ENCODE data around the gene GCLC.
A peak's percentile ranks its signal among the peaks of the same experiment; 100 is the strongest.
"Not testable (repeated sequence)": the region's sequence is repeated elsewhere in the genome, so short reads cannot be mapped to it uniquely, and the experiment has no call there.

The GCLC gene

DNA sequence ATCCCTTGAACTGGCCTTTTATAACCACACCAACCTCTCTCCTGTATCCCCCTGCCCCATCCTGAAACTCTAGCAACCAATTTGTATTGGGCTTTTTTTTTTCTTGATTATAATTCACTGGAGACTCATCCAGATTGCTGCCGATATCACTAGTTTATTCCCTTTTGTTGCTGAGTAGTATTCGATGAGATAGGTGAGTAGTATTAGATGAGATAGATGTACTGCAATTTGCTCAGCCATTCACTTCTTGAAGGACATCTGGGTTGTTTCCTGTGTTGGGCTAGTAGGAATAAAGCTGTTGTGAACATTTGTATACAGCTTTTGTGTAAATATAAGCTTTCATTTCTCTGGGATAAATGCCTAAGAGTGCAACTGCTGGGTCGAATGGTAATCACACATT is 58.2 kb downstream of the GCLC start:
- DNase-seq (ENCODE audit: low read depth, low spot score) = no peak
- H3K27ac ChIP-seq = no peak overlapping the region
- no peaks in the 10 kb centered on the region for H3K36me3 ChIP-seq (ENCODE audit: insufficient read depth, low read length)
- H3K4me3 ChIP-seq = no peak overlapping the region
- TF ChIP-seq FOXP2 (optimal IDR thresholded peaks at IDR 0.05; ENCODE audit: control extremely low read depth, extremely low read length, insufficient read depth) = no peak
- TF ChIP-seq POLR2AphosphoS5 (IDR thresholded peaks at IDR 0.05; ENCODE audit: borderline replicate concordance, low read depth, low read length) = no peak
- no peak for TF ChIP-seq EZH2 (IDR thresholded peaks at IDR 0.05)
- no peaks in the 10 kb centered on the region for H3K9me3 ChIP-seq (ENCODE audit: low read depth, low read length)
- H3K9ac ChIP-seq (ENCODE audit: insufficient read length) = no peak overlapping the region

DNA sequence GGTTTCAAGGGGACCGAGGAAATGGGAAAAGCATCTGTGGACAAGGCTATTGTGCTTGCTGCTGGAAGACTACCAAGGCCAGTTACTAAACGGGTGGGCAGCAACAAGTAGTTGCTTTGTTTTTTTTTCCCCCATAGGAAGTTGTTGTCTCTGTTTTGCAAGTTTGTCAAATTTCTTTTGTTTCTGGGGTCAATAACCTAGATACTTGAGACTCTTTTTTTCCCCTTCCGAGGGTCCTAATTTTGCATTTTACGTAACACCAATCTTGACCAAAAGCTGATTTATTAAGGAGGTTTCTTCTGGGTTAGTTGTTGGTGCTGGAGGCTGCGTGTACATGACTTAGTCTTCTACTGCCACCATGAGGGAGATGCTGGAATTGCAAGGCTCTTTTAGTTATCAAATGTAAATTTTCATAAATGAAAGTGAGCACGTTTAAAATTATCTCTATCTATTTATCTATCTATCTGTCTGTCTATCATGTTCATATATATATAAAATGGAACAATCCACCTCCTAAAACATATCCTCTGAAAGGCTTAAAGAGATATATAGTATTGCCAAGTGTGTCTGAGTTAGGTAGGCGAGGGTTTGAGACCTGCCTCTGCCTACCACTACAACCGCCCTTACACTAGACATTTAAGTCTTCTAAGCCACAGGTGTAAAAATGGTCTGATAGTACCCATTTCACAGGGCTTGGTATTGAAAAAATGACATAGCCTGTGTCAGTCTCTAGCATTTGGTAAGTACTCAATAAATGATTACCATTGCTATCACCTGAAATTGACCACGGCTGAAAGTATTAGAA is 60.2 kb downstream of the GCLC start:
- peak overlapping the region; percentile 42 for H3K9ac ChIP-seq (ENCODE audit: insufficient read length)
- H3K4me3 ChIP-seq = peak overlapping the region; percentile 30; the same call in 1 of the 2 replicates
- no peak for TF ChIP-seq POLR2AphosphoS5 (IDR thresholded peaks at IDR 0.05; ENCODE audit: borderline replicate concordance, low read depth, low read length)
- no peak for TF ChIP-seq EZH2 (IDR thresholded peaks at IDR 0.05)
- TF ChIP-seq FOXP2 (optimal IDR thresholded peaks at IDR 0.05; ENCODE audit: control extremely low read depth, extremely low read length, insufficient read depth) = no peak
- no peaks in the 10 kb centered on the region for H3K9me3 ChIP-seq (ENCODE audit: low read depth, low read length)
- no peak overlapping the region for H3K27ac ChIP-seq
- peak; percentile 72 for DNase-seq (ENCODE audit: low read depth, low spot score)
- no peaks in the 10 kb centered on the region for H3K36me3 ChIP-seq (ENCODE audit: insufficient read depth, low read length)

DNA sequence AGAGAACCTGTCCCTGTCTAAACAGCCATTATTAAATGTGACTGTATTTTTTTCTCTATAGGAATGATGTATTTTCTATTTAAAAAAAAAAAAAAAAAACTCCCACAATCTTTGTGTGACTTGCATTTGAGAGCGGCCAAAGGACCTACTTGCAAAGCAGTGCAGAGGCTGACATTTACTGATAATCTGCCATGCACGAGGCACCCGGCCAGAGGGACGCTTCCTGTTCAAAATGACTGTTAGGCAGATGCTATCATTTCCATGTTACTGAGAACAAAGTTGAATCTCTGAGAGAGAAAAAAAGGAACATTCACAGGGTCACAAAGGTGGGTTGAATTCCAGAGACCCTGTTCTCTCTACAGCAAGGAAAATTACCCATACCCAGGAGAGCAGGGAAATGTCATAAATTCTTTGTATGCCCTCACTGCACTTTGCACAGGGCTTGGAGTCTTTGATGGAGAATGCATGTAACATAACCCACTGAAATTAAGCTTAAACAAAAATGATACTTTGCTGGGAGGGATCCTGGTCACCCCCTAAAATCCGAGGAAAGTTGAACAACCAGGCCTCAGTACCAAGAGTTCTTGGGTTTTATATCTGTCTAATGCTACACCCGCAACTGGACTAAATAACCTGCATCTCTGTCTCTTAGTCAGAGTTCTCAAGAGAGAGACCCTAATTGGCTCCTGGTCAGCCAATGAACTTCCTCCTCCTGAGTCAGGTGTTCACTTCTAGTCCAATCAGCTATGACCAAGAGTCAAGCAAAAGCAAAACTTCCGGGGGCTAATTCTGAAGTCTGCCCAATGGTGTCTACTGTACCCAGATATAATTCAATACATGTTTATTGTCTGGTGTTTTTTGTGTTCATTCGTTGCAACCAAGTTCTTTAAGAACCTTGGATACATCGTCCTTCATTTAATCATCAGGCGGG is 61.2 kb downstream of the GCLC start:
- TF ChIP-seq POLR2AphosphoS5 (IDR thresholded peaks at IDR 0.05; ENCODE audit: borderline replicate concordance, low read depth, low read length) (no peak), FOXP2 (optimal IDR thresholded peaks at IDR 0.05; ENCODE audit: control extremely low read depth, extremely low read length, insufficient read depth) (no peak), EZH2 (IDR thresholded peaks at IDR 0.05) (no peak)
- no peak overlapping the region for H3K9ac ChIP-seq (ENCODE audit: insufficient read length)
- DNase-seq (ENCODE audit: low read depth, low spot score) = no peak
- H3K9me3 ChIP-seq (ENCODE audit: low read depth, low read length) = no peaks in the 10 kb centered on the region
- no peak overlapping the region for H3K4me3 ChIP-seq
- no peaks in the 10 kb centered on the region for H3K36me3 ChIP-seq (ENCODE audit: insufficient read depth, low read length)
- H3K27ac ChIP-seq = no peak overlapping the region

DNA sequence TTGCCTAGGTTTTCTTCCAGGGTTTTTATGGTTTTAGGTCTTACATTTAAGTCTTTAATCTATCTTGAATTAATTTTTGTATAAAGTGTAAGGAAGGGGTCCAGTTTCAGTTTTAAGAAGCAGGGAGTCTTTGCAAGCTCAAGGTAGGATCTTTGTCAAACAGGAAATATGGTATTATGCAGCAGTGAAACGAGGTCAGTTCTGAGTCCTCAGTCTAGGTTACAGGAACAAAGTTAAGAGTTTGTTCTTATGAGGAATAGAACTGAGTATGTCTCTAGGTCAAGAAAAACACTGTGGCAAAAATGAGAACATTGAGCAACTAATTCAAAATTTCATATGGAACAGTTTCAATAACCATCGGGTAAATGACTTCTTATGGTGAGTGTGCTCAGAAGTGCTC is 63.6 kb downstream of the GCLC start:
- Histone ChIP-seq H3K9me3 (ENCODE audit: low read depth, low read length) (no peaks in the 10 kb centered on the region), H3K9ac (ENCODE audit: insufficient read length) (no peak overlapping the region), H3K36me3 (ENCODE audit: insufficient read depth, low read length) (no peaks in the 10 kb centered on the region), H3K4me3 (no peak overlapping the region), H3K27ac (no peak overlapping the region)
- no peak for TF ChIP-seq POLR2AphosphoS5 (IDR thresholded peaks at IDR 0.05; ENCODE audit: borderline replicate concordance, low read depth, low read length)
- DNase-seq (ENCODE audit: low read depth, low spot score) = no peak

DNA sequence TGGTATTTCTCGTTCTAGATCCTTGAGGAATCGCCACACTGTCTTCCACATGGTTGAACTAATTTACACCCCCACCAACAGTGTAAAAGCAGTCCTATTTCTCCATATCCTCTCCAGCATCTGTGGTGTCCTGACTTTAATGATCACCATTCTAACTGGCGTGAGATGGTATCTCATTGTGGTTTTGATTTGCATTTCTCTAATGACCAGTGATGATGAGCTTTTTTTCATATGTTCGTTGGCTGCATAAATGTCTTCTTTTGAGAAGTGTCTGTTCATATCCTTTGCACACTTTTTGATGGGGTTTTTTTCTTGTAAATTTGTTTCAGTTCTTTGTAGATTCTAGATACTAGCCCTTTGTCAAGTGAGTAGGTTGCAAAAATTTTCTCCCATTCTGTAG is 64.1 kb downstream of the GCLC start:
- not testable (repeated sequence) for H3K4me3 ChIP-seq; H3K27ac ChIP-seq; H3K9me3 ChIP-seq (ENCODE audit: low read depth, low read length); H3K9ac ChIP-seq (ENCODE audit: insufficient read length); DNase-seq (ENCODE audit: low read depth, low spot score); H3K36me3 ChIP-seq (ENCODE audit: insufficient read depth, low read length)

DNA sequence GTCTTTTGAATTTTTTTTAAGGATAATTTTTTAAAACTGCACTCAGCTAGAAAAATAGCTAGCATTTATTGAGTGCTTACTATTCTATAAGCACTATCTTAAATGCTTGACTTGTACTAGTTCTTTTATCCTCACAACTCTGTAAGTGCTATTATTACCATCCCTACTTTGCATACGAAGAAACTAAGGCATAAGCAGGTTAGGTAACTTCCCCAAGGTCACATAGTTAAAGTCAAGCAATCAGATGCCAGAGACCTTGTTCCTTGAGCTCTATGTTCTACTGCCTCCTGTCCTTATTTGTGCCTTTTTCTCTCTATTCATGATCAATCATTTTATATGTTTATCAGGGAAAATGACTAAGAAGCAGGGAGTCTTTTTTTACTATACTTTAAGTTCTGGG is 65.0 kb downstream of the GCLC start:
- H3K9ac ChIP-seq (ENCODE audit: insufficient read length) = no peak overlapping the region
- H3K4me3 ChIP-seq = no peak overlapping the region
- no peaks in the 10 kb centered on the region for H3K9me3 ChIP-seq (ENCODE audit: low read depth, low read length)
- DNase-seq (ENCODE audit: low read depth, low spot score) = no peak
- no peaks in the 10 kb centered on the region for H3K36me3 ChIP-seq (ENCODE audit: insufficient read depth, low read length)
- H3K27ac ChIP-seq = no peak overlapping the region
- TF ChIP-seq EZH2 (IDR thresholded peaks at IDR 0.05) = no peak
- no peak for TF ChIP-seq FOXP2 (optimal IDR thresholded peaks at IDR 0.05; ENCODE audit: control extremely low read depth, extremely low read length, insufficient read depth)
- no peak for TF ChIP-seq POLR2AphosphoS5 (IDR thresholded peaks at IDR 0.05; ENCODE audit: borderline replicate concordance, low read depth, low read length)

DNA sequence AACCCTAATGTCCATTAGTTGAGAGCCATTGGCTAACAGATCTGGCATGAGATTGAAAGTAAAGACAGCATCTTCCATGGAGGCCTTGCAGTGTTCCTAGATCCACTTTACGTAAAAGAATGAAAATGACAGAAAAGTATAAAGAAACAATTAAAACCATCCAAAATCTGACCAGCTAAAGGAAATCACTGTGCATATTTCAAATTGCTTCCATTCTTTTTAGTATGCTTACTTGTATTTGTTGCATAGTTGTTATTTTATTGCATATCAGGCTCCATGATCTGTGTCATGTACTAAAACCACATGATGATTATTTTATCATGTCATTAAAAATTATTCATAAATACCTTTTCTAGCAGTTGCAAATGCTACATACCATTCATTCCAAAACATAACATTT is 67.9 kb downstream of the GCLC start:
- no peak overlapping the region for H3K9ac ChIP-seq (ENCODE audit: insufficient read length)
- H3K9me3 ChIP-seq (ENCODE audit: low read depth, low read length) = no peaks in the 10 kb centered on the region
- no peaks in the 10 kb centered on the region for H3K36me3 ChIP-seq (ENCODE audit: insufficient read depth, low read length)
- no peak overlapping the region for H3K4me3 ChIP-seq
- no peak overlapping the region for H3K27ac ChIP-seq
- DNase-seq (ENCODE audit: low read depth, low spot score) = no peak
- TF ChIP-seq POLR2AphosphoS5 (IDR thresholded peaks at IDR 0.05; ENCODE audit: borderline replicate concordance, low read depth, low read length) = no peak
- no peak for TF ChIP-seq EZH2 (IDR thresholded peaks at IDR 0.05)
- TF ChIP-seq FOXP2 (optimal IDR thresholded peaks at IDR 0.05; ENCODE audit: control extremely low read depth, extremely low read length, insufficient read depth) = no peak

DNA sequence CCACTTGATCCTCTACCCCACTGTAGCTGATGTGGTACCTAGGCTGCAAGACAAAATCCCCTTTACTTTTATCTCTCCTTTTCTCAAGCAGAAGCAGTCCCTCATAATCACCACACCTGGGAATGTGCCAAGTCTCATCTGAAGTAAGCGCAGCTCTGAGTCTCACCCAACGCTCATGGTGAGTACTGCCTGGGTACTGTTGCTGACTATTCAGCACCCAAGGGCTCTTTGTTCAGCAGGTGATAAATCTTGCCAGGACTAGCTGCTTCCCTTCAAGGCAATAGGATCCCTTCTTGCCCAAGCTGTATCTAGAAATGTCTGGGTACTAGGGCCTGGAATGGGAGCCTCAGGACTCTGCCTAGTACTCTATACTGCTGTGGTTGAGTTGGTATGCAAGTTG is 70.9 kb downstream of the GCLC start:
- H3K36me3 ChIP-seq (ENCODE audit: insufficient read depth, low read length) = no peaks in the 10 kb centered on the region
- DNase-seq (ENCODE audit: low read depth, low spot score) = no peak
- no peaks in the 10 kb centered on the region for H3K9me3 ChIP-seq (ENCODE audit: low read depth, low read length)

More for the DNA sequence above, 70.9 kb downstream of the GCLC start:
- Histone ChIP-seq H3K9ac (ENCODE audit: insufficient read length) (no peak overlapping the region), H3K4me3 (no peak overlapping the region), H3K27ac (no peak overlapping the region)
- TF ChIP-seq FOXP2 (optimal IDR thresholded peaks at IDR 0.05; ENCODE audit: control extremely low read depth, extremely low read length, insufficient read depth) = no peak
- no peak for TF ChIP-seq POLR2AphosphoS5 (IDR thresholded peaks at IDR 0.05; ENCODE audit: borderline replicate concordance, low read depth, low read length)
- TF ChIP-seq EZH2 (IDR thresholded peaks at IDR 0.05) = no peak

All from SK-N-MC (cell line).